HuH-7.5 (cell line): ENCODE results near the gene APOL3.
"Not testable (repeated sequence)": the region's sequence is repeated elsewhere in the genome, so short reads cannot be mapped to it uniquely, and the experiment has no call there.

Source experiments
- DNase-seq: peaks from one replicate; pipeline ENCODE4 v3.0.0; 2011; ENCODE audit warnings: low spot score

The APOL3 gene

DNA sequence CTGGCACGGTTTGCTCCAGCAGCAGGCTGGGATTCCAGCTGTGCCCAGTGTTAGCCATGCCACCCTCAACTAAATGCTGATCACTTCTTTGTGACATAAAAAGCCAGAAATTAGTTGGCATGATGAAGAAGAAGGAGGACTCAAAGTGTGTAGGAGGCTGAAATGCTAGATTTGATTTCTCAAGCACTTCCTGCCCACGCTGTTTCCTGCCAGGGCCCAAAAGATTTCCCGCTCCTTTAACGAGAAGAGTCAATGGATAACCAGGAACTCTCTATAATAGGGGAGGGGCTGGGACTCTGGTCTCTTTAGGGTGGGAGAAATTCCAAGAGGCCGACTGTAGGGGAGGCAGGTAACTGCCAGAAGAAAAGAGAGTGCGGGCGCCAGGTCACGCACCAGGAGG is 26.4 kb downstream of the APOL3 start:
- no peak for DNase-seq

DNA sequence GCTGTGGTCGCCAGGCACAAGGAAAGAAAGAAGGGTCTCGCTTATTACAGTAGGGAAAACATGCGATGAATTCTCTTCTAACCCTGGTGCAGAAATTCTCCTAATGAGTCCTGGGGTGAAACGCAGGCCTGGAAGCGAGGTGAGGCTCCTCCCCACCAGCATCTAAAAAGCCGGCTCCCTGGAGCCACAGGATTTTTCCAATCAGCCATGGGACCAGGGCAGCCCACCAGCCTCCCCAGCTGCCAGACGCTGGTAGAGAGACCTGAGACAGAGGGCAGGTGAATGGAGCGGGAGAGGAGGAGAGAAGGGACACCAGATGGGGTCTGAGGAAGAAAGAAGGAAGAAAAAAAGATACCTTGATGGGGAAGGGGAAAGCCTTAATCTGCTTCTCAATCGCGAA is 28.6 kb downstream of the APOL3 start:
- DNase-seq, result no peak

DNA sequence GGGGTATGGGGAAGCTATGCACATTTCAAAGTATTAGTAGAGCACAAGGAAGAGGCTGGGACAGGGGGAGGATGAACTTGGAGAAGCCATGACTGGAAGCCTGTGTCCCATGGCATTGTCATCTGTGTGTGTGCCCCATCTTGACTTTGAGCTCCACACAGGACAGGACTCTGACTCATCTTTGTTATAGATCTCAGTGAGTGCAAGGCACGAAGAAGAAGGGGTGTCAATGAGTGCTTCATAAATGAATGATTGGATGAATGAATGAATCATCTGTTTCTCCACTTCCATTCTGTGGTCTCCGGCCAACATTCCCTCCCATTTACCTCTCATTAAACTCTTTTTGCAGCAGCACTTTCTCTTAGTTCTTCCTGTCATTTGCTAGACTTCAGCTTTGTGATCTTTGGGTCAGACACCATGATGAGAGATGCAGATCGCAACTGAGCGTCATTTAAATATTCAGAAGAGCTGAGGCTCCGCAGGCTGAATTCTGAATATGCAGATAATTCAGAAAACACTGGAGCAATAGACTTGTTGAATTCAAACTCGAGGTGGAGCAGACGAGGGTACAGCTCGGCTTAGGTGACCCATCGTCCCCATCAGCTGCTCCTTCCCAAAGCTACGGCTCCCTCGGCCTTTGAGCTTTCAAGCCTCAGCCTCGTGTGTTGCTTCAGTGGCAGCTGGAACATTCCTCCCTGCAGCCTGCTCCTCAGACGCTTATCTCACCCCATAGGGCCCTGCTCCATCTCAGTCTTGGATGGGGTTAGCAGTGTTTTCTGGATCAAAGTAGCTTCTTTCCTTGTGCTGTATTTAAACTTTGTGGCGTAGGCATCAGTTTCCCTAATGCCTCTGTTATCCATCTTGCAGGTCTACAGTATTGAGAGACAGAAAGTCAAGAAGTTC is 30.8 kb downstream of the APOL3 start:
- no peak for DNase-seq

DNA sequence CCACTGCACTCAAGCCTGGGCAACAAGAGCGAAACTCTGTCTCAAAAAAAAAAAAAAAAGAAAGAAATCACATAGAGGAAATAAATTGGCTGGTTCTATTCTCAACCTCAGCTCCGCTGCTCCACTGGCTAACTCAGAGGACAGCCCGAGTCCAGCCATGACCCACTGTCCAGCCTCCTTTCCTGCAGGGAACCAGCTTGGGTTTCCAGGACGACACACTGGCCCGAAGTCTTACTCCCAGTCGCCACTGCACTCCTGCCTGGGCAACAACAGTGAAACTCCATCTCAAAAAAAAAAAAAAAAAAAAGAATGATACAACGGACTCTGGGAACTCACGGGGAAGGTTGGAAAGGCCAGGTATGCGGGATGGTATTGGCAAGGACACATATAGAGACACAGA is 31.5 kb downstream of the APOL3 start:
- no peak for DNase-seq

DNA sequence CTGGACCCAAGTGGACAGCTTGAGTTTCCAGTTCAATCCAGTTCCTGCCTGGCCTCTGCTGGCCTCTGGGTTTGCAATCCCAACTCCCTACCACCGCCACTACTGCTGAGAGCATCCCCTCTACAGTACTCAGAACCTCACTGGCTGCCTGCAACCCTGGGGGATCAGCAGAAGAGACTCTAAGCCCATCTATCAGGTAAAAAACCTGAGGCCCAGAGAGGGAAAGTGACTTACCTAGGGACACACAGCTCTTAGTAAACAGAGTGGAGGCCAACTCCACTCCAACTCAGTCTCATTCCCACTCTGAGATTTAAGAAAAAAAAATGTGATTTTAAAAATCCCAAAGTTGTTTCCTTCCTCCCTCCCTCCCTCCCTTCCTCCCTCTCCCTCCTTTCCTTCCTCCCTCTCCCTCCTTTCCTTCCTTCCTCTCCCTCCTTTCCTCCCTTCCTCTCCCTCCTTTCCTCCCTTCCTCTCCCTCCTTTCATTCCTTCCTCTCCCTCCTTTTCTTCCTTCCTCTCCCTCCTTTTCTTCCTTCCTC is 34.5 kb downstream of the APOL3 start:
- DNase-seq, result no peak

DNA sequence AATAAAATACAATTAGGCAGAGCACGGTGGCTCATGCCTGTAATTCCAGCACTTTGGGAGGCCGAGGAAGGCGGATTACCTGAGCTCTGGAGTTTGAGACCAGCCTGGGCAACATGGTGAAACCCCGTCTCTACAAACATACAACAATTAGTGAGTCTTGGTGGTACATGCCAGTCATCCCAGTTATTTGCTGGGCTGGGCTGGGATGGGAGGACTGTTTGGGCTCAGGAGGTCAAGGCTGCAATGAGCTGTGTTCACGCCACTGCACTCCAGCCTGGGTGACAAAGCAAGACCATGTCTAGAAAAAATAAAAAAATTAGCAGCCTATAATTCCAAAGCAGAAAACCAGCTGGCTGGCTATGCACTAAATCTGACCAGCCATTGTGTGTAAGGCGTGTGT is 35.1 kb downstream of the APOL3 start:
- DNase-seq, result no peak

DNA sequence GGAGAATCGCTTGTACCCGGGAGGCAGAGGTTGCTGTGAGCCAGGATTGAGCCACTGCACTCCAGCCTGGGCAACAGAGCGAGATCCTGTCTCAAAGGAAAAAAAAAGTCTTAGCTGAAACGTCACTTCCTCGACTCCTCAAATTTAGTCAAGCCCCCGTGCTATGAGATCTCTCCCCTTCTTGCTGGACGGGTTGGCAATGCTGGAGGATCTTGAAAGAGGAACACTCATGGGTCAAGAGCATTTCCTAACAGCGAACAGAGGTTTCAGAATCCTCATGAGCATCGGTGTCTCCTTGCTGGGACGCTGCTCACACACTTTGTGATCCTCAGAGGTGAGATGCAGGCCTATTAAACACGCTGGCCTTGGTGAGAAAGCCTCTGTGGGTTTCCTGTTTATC is 35.9 kb downstream of the APOL3 start:
- DNase-seq, result no peak

DNA sequence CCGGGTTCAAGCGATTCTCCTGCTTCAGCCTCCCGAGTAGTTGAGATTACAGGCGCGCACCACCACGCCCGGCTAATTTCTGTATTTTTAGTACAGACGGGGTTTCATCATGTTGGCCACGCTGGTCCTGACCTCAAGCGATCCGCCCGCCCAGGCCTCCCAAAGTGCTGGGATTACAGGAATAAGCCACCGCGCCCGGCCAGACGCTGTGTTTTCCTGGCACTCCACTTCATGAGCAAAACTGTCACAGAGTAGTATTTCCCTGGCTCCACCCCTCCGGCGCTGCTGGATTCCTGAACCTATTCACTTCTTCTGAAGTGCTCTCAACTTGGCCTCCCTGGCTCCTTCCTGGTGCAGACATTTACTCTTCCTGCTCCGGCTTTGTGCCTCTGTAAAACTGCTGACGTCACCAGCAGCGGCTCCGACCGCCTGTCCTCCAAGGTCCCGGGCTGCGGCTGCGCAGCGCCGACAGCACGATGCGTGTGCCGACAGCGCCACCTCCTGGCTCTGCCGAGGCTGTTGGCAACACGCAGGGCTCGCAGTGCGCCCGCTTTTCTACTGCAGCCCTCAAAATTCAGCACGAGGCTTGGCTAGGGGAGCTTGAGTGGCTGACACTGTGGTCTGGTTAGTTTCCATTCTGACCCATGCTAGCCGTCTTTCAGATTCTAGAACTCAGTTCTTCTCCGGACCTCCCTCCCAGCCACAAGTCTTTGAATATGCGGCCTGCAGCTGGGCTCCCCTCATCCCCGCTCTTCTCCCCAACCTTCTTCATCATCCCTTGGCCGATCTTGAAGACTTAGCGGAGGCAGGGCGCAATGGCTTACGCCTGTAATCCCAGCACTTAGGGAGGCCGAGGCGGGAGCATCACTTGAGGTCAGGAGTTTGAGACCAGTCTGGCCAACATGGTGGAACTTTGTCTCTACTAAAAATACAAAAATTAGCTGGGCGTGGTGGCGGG is 36.6 kb downstream of the APOL3 start:
- DNase-seq, result peak; percentile 77

DNA sequence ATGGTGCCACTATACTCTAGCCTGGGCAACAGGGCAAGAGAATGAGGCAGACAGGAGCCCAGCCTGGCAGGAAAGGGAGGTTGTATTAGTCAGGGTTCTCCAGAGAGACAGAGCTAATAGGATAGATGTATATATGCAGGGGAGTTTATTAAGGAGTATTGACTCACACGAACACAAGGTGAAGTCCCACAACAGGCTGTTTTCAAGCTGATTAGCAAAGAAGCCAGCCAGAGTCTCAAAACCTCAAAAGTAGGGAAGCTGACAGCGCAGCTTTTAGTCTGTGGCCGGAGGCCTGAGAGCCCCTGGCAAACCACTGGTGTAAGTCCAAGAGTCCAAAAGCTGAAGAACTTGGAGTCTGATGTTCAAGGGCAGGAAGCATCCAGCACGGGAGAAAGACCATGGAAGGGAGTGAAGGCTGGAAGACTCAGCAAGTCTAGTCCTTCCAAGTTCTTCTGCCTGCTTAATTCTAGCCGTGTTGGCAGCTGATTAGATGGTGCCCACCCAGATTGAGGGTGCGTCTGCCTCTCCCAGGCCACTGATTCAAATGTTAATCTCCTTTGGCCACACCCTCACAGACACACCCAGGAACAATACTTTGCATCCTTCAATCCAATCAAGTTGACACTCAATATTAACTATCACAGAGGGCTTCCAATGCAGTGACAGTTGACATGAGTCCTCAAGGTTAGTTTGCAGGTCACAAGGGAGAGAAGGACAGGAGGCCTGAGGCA is 39.8 kb downstream of the APOL3 start:
- DNase-seq, result not testable (repeated sequence)

DNA sequence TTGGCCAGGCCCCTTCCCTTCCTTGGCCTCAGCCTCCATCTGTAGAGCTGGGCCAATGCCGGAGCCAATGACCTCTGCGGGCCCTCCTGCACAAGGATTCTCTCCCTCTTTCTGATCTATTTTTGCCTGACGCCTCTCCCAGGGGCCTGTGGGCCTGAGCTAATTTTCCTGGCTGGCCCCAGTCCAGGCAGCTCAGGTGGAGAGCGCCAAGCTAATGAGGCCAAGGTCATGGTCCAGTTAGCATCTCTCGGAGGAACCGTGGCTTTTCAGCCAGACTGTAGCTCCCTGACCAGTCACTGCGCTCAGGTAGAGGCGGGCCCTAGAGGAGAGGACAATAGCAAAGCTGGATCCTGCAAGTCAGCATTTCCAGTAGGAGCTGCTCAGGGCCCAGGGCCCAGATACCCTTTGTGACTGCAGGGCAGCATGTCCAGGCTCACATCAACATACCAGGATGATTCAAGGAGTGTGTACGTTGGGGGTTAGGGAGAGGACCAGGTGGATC is 43.5 kb downstream of the APOL3 start:
- no peak for DNase-seq

DNA sequence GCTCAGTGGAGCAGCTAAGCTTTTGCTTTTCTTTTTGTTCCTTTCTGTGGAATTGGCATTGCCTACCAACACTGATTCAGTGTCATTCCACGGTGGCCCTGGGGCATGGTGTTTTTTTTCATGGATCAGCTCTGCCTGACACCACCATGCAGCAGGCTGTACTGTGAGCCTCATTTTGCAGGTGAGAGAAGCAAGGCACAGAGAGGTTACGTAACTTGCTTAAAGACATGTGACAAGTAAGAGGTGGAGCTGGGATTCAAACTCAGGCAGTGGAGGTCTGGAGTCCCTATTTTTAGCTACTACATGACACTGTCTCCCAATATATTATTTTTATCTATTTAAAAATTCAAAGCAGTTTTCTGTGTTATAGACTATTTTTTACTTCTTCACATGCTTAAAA is 44.4 kb downstream of the APOL3 start:
- DNase-seq, result no peak

DNA sequence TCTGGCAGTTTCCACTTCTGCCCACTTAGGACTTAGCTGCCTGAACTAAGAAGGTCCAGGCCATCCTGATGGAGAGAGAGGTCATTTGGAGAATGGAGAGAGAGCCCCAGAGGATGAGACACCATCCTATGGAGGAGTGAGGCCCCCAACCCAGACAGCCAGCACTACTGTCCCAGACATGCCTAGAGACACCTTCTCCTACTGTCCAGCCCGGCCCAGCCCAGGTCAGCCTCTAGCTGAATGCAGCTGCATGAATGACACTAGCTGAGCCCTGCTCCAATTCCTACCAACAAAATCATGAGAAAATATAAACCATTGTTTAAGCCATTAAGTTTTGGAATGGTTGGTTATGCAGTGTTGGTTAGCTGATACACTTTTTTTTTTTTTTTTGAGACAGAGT is 47.4 kb downstream of the APOL3 start:
- no peak for DNase-seq

DNA sequence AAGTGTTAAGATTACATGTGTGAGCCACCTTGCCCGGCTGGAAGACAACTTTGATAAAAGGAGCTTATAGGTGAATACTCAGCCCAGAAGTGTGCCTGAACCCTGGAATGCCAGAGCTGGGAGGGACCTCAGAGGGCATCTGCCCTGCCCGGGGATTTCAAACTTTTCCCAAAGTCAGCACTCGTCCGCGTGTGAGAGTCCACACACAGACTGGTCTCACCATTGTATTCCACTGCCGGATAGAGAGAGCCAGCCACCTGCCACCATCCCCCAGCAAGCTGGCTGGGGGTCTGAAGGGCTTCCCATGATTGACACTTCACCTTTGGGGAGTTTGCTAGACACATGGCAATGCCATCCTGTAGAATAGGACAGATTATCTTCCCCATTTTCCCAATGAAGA is 49.2 kb downstream of the APOL3 start:
- DNase-seq, result no peak

DNA sequence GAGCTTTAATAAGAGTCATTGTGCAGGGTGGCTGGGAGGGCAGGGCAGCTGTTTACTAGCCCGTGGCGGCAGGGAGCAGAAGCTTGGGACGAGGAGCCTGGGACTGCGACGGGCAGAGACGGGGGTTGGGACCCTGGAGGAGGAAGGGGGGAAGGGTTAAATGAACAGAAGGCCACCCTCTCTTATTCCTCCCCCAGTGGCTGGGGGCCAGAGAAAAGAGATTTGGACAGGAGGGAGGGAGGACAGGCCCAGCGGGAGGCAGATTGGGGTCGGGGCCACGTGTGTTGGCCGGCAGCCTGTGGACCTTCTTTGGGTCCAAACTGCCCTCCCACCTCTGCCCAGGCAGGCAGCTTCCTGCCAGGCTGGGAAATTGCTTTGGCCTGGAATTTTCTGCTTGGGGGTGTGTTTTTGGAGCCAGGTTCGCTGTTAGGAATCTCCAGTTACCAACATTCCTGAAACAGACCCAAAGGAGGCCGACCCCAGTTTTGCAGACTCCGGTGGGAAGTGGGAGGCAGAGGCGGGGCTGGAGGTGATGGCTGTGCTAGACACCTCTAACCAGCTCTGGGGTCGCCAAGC is 50.2 kb downstream of the APOL3 start:
- DNase-seq, result no peak

DNA sequence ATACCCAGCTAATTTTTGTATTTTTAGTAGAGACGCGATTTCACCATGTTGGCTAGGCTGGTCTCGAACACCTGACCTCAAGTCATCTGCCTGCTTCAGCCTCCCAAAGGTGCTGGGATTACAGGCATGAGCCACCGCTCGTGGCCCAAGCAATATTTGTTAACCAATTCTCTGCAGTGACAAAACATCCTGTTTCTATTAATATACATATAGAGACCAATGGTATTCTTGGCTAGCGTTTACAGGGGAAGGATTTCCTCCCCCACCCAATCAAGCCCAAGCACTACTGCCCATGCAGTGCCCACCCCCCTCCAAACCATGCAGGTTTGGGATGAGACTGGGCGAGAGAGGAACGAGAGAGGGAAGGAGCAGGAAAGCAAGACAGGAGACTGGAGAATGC is 53.1 kb downstream of the APOL3 start:
- no peak for DNase-seq

DNA sequence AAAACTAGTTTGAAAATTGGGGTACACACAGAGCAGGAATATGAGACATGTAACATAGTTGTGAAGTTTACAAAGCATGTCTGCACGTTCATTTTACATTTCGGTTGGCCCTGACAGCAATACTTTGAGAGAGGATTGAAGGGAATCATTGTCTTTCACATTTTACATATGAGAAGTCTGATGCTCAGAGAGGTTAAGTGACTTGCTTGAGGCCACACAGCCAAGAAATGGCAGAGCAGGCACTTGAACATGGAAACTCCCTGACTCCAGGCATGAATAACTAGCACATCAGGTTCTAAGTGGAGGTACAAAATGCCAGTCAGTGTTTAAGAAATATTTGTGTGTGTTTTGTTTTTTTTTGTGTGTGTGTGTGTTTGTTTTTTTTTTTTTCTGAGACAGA is 53.6 kb downstream of the APOL3 start:
- DNase-seq, result no peak

DNA sequence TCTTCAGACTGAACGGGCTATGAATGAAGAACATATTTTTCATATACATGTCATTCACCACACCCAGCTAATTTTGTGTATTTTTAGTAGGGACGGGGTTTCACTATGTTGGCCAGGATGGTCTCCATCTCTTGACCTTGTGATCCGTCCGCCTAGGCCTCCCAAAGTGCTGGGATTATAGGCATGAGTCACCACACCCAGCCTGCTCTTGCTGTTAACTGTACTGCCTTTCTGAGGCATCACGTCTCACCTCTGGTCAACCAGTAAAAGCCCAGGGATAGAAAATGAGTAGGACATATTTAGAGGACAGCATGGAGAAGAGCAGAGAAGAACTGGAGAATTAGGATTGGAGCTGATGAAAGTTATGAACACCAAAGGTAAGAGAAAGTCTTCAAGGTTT is 55.6 kb downstream of the APOL3 start:
- no peak for DNase-seq

DNA sequence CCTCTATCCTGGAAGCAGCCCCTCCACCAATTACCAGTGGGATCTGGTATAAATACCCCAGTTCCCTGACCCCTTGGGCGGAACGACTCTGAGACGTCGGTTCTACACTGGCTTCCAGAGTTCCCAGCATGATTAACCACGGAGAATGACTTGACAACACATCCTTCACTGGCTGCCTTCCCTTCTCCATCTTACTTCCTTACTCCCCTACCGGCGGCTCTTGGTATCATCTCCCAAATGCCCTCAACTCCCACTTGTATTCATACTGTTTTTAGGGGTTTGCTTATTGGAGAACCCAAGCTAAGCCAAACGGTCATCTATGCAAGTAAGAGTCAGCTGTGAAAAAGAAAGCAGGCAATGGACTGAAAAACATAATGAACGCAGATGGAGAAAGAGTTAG is 56.1 kb downstream of the APOL3 start:
- DNase-seq, result no peak

DNA sequence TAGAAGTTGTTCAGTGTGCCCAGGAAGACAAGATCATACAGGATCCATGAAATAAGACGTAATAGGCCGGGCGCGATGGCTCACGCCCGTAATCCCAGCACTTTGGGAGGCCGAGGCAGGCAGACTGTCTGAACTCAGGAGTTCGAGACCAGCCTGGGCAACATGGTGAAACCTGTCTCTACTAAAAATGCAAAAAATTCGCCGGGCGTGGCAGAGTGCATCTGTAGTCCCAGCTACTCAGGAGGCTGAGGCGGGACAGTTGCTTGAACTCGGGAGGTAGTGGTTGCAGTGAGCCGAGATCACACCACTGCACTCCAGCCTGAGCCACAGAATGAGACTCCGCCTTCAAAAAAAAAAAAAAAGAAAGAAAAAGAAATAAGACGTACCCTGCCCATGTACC is 56.7 kb downstream of the APOL3 start:
- DNase-seq, result no peak

DNA sequence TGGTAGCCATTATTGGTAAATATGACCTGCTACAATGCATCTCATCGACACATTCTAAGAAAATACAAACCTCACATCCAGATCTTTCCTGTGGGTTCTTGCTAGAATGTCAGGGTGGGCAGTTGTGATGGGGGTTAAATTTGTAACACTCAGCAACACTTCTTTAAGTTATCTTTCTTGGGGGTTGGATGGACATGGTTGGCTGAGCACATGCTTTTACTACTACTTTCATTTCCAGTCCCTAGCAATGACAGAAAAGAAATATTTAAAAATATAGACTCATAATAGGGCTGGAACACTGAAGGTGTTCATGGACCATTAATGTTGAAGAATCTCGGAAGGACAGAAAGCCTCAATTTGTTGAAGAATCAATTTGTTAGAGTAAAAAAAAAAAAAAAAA is 57.6 kb downstream of the APOL3 start:
- no peak for DNase-seq

DNA sequence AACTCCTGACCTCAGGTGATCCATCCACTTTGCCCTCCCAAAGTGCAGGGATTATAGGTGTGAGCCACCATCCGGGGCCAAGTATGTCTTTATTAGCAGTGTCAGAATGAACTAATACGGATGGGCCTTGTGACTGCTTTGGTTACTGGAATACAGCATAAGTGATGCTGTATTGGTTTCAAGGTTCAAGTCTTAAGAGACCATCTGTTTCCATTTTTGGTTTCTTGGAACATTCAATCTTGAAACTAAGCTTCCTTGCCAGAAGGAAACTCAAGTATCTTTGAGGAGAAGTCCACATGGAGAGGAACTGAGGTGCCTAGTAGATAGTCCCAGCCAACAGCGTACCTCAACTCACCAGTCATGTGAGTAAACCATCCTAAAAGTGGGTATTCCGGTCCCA is 58.8 kb downstream of the APOL3 start:
- DNase-seq, result no peak

DNA sequence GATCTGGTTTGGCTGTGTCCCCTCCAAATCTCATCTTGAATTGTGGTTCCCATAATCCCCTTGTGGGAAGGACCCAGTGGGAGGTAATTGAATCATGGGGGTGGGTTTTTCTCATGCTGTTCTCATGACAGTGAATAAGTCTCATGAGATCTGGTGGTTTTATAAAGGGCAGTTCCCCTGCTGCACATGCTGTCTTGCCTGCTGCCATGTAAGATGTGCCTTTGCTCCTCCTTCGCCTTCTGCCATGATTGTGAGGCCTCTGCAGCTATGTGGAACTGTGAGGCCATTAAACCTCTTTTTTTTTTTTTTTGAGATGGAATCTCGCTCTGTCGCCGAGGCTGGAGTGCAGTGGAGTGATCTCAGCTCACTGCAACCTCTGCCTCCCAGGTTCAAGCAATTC is 59.6 kb downstream of the APOL3 start:
- not testable (repeated sequence) for DNase-seq
